HG03060 (cell line): ENCODE measurements around the gene ADH6.
"Not testable (repeated sequence)": the region's sequence is repeated elsewhere in the genome, so short reads cannot be mapped to it uniquely, and the experiment has no call there.

ENCODE experiments used
- ATAC-seq: cut with Tn5 transposase; IDR thresholded peaks from one replicate; pipeline ENCODE4 v1.9.1; 2021; ENCODE audit warnings: low read depth, moderate number of reproducible peaks; ENCODE audit not compliant: unreplicated experiment

The ADH6 gene

DNA sequence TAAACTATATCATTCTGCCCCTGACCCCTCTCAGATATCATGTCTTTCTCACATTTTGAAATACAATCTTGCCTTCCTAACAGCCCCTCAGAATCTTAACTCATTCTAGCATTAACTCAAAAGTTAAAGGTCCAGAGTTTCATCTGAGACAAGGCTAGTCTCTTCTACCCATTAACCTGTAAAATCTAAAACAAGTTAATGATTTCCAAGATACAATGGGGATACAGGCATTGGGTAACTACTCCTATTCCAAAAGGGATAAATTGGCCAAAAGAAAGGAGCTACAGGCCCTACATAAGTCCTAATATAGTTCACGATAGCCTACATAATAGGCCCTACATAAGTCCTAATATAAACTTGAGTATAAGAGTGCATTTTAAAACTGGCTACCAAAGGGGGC, 18.9 kb downstream of the ADH6 start:
- ATAC-seq = no peak

DNA sequence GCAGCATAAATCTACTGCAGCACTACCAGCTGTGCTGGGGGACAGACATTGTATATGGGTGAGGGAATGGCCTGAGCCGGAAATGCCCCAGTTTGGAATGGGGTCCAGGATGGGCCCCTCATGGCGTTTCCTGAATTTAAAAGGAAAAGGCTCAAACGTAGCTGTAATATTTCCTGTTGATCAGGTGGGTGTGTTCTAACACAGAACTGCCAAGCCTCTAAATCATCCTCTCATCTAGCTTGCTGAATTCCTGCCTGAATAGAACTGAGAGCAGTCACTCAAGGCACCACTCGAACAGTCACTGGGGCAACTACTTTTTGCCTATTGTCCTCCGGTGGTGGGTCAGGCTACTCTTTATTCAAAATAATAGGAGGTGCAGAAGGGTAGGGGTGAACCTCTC, 28.7 kb downstream of the ADH6 start:
- ATAC-seq = no peak

- not testable (repeated sequence) for ATAC-seq
Observed at GRCh38 chr4:99189900-99190299, 29.1 kb downstream of the ADH6 start.

GRCh38 chr4:99186029-99186428, 33.0 kb downstream of the ADH6 start:
- ATAC-seq = no peak

DNA sequence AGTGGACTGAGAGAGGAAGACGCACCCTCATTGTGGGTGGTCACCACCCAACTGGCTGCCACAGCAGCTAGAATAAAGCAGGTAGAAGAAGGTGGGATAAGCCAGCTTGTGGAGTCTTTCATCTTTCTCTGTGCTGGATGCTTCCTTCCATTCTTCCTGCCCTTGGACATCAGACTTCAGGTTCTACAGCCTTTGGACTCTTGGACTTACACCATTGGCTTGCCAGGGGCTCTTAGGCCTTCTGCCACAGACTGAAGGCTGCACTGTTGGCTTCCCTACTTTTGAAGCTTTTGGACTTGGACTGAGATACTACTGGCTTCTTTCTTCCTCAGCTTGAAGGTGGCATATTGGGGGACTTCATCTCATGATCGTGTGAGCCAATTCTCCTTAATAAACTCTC, 33.5 kb downstream of the ADH6 start:
- no peak for ATAC-seq

DNA sequence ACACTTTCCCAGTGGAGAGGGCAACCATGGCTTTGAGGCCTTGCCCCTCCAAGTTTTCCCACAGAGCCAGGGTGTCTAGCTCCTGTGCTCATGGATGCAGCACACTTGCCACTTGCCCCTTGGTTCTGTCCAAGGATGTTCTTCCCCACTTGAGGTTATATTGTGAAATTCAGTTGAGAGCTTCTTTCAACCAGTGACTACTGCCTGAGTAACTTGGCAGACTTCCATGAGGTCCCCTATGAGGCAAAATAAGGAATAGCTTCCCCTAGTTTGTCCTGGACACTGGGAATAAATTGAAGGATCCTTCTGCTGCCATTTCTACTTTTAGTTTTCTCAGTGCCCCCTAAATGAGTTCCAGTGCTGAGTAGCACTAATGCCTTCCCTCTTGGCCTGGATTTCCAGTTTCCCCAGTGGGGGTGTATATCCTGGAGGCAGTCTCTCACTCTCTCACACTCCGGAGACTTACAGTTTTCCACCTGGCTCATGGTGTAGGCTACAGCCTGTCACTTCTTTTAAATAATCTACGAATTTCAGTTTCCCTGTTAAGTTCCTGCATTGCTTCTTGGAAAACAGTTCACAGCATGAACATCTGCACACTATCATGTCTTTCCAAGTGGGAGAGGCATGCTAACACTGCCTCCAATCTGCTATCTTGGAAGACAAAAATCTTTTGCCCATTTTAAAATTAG, 38.5 kb downstream of the ADH6 start:
- no peak for ATAC-seq

- ATAC-seq = no peak
Observed at GRCh38 chr4:99179626-99180025, 39.4 kb downstream of the ADH6 start.

GRCh38 chr4:99179178-99179577, 39.9 kb downstream of the ADH6 start:
- no peak for ATAC-seq

DNA sequence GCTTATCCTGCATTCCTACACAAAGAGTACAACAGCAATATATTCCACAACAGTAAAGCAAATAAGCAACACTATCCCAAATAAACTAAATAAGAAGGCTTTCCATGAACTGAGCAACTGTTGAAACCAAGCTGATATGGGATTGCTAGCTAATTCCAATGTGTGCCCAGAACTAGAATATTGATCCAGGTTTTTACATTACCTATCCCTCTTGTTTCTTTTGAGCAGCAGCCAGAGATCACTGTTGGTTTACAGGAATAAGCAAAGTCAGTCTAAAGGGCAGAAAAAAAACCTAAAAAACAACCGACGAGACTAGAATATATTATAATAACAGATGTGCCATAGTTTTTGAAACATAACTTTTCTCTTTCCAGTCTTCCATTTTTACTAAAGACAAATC, 52.5 kb downstream of the ADH6 start:
- ATAC-seq = no peak

DNA sequence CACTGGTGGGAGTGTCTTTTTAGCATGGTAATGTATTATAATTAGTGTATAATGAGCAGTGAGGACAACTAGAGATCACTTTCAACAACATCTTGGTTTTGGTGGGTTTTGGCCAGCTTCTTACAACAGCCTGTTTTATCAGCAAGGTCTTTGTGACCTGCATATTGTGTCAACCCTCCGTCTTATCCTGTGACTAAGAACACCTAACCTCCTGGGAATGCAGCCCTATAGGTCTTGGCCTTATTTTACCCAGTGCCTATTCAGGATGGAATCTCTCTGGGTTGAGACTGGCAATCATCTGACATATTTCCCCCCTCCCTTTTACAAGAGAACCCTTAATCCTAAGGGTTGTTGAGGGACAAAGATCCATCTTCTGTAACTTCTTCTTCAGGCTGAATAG, 53.1 kb downstream of the ADH6 start:
- ATAC-seq = no peak

GRCh38 chr4:99161373-99162099, 57.5 kb downstream of the ADH6 start:
- ATAC-seq = no peak

DNA sequence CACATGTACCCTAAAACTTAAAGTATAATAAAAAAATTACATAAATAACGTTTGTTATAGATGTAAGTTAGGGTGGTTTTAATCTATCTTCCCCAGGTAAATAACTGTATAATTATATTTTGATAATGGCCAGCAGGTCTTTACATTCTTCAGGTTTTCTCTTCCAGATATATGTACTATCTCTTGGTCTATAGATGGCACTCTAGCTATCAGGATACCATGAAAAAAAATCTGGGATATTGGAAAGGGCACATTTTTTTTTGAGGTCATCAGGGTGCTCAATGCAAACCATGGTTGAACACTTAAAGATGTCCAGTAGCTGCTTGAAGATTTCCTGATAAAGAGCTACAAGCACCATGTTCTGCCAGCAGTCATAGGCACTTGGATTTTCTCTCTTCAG, 59.3 kb downstream of the ADH6 start:
- ATAC-seq = no peak

- no peak for ATAC-seq
Observed at GRCh38 chr4:99157478-99157935, 61.5 kb downstream of the ADH6 start.

GRCh38 chr4:99156992-99157391, 62.1 kb downstream of the ADH6 start:
- no peak for ATAC-seq

GRCh38 chr4:99154658-99155342, 64.2 kb downstream of the ADH6 start:
- no peak for ATAC-seq
